ENCODE results near the gene AGMAT. TPM values are rescaled to one million over a fixed set of nuclear protein-coding genes. Genes with fewer than 3 reads are reported as not detected.

Gene AGMAT
- total and polyA plus RNA-seq, 2 of the 4 experiments (the other 2 are of a cell fraction), result 0.18 to 0.26 TPM

DNA sequence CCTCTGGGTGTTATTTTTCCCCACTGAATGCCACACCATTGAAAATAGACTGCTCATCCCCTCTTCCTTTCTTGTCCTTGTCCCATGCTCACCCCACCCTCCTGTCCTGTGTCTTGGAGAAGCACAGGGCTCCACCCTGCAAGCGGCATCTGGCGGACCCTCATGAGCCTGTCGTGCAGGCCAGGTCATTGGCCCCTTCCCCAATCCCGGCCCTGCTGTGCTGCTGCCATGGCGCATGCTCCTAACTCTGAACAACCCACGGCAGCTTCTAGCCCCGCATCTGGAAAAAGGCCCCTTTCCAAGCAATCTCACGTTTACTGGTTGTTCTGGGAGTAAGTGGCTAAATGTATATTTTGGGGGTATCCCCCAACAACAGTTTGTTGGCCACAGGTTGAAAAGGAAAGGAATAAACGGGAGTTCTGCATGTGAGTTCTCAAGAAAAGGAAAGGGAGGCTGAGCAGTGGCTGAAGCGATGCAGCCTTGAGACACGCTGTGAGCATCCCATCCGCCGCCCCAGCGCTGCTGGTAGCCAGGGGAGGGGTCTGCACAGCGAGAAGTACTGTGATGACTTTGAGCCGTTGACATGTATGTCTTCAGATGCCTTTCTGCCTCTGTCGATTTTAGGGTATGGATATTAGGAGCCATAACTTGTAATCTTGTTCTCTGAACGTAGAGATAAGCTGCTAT, 16.3 kb downstream of the AGMAT start:
- POLR2A ChIA-PET (ENCODE audit: unreplicated experiment), result no interaction called here
- Histone ChIP-seq H2AK5ac (ENCODE audit: low read depth, low read length) (no peak overlapping the region), H2BK20ac (ENCODE audit: low read depth, low read length) (no peak overlapping the region), H3K23ac (ENCODE audit: low read depth, low read length) (no peak overlapping the region), H3K14ac (replicated peaks; ENCODE audit: low read depth, low read length) (no peak overlapping the region), H4K8ac (ENCODE audit: low read depth in 2 of 2, low read length in 2 of 2) (no peak overlapping the region), H3K9me1 (ENCODE audit: insufficient read depth, low read length) (0 out of 2 replicates have a peak, but pooled peaks cover 2% of the 10 kb centered on the region), H4K5ac (ENCODE audit: low read depth, low read length) (no peak overlapping the region), H3K79me1 (ENCODE audit: low read depth in 1 of 2, low read length in 2 of 2) (0 out of 4 replicates have a peak, but pooled peaks cover 0 to 4% of the 10 kb centered on the region in 2 experiments), H3K27me3 (ENCODE audit: control insufficient read depth, insufficient read depth, low read length) (no peaks in the 10 kb centered on the region), H2BK15ac (ENCODE audit: low read depth, low read length) (no peak overlapping the region), H3K4me3 (ENCODE audit: insufficient read depth, low read depth, low read length) (no peak overlapping the region), H3K9me3 (ENCODE audit: control insufficient read depth, insufficient read depth, low read length) (no peaks in the 10 kb centered on the region), H3K18ac (ENCODE audit: low read depth, low read length) (no peak overlapping the region), H2AFZ (replicated peaks; ENCODE audit: low read length, poor library complexity) (no peak overlapping the region), H4K20me1 (ENCODE audit: insufficient read depth, low read length) (no peaks in the 10 kb centered on the region), H3K27ac (ENCODE audit: insufficient read depth, low read length) (no peak overlapping the region), H2BK120ac (ENCODE audit: low read depth, low read length) (no peak overlapping the region), H3K9ac (ENCODE audit: low read depth, low read length) (no peak overlapping the region), H2BK5ac (ENCODE audit: low read depth, low read length, poor library complexity, severe bottlenecking) (no peak overlapping the region), H3K56ac (ENCODE audit: extremely low read depth, insufficient read depth, low read length) (no peak overlapping the region), H3K4me1 (ENCODE audit: control insufficient read depth, insufficient read depth, low read length) (no peaks in the 10 kb centered on the region), H3K4ac (ENCODE audit: low read depth, low read length) (no peak overlapping the region), H3K4me2 (ENCODE audit: low read depth, low read length) (no peak overlapping the region), H3K36me3 (ENCODE audit: control insufficient read depth, insufficient read depth, low read length) (peaks cover 35% of the 10 kb centered on the region), H2AK9ac (replicated peaks; ENCODE audit: low read depth, low read length, poor library complexity) (no peak overlapping the region), H4K91ac (ENCODE audit: insufficient read depth, low read depth, low read length) (no peak overlapping the region)
- ATAC-seq (ENCODE audit: low read depth), result no peak
- in situ Hi-C loops (cut with MboI; ENCODE audit: low sequenced_read_pairs) (no loop called here), dilution Hi-C loops (cut with HindIII; ENCODE audit: low sequenced_read_pairs, unreplicated experiment) (no loop called here), intact Hi-C loops (cut with micrococcal nuclease) (no loop called here)
- 100% methylated on average over 6 of the region's 18 CpGs; no CpG with 5 or more reads in 1 of the 2 experiments for WGBS, 2 experiments (ENCODE audit: extremely low coverage in 2 of 2, insufficient read length in 1 of 2)
- DNase-seq, result no peak
- no TSS peak for BruUV-seq (replicated peaks)
- no peak for TF ChIP-seq USF2 (IDR thresholded peaks at IDR 0.05; ENCODE audit: low read depth, low read length)
- TF ChIP-seq CHD1 (IDR thresholded peaks at IDR 0.05; ENCODE audit: low read depth, low read length), result no peak
- TF ChIP-seq CEBPB (IDR thresholded peaks at IDR 0.05; ENCODE audit: low read depth, low read length), result no peak
- TF ChIP-seq RFX5 (IDR thresholded peaks at IDR 0.05; ENCODE audit: low read depth, low read length), result no peak
- no peak for TF ChIP-seq FOS (IDR thresholded peaks at IDR 0.05; ENCODE audit: low read depth, low read length)
- no peak for TF ChIP-seq SMC3 (IDR thresholded peaks at IDR 0.05; ENCODE audit: low read depth, low read length)
- CTCF ChIA-PET, result no interaction called here

Data from IMR-90 (cell line).